ENCODE data around the gene NOL9.

The NOL9 gene

GRCh38 chr1:6486433-6487011 lies 67.8 kb downstream of the NOL9 start:
- TF ChIP-seq, protein P1, sequence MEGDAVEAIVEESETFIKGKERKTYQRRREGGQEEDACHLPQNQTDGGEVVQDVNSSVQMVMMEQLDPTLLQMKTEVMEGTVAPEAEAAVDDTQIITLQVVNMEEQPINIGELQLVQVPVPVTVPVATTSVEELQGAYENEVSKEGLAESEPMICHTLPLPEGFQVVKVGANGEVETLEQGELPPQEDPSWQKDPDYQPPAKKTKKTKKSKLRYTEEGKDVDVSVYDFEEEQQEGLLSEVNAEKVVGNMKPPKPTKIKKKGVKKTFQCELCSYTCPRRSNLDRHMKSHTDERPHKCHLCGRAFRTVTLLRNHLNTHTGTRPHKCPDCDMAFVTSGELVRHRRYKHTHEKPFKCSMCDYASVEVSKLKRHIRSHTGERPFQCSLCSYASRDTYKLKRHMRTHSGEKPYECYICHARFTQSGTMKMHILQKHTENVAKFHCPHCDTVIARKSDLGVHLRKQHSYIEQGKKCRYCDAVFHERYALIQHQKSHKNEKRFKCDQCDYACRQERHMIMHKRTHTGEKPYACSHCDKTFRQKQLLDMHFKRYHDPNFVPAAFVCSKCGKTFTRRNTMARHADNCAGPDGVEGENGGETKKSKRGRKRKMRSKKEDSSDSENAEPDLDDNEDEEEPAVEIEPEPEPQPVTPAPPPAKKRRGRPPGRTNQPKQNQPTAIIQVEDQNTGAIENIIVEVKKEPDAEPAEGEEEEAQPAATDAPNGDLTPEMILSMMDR (IDR thresholded peaks at IDR 0.05): peak; percentile 95

- TF ChIP-seq, protein P1 (IDR thresholded peaks at IDR 0.05): no peak
Observed at GRCh38 chr1:6485168-6486101, 68.9 kb downstream of the NOL9 start.

DNA sequence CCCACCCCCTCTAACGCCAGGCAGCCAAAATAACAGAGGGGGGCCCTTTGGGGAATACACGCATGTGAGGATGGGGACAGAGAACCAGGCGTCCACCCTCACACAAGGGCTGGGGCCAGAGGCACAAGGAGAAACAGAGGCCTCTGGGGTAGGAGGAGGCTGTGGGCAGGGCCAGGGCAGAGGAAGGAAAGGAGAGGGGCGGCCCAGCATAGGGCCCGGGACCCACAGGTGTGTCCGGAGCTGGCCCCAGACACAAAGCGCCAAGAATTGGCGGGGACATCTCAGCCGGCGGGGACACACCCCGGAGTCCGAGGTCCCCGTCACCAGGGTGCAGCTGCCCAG lies 69.5 kb downstream of the NOL9 start:
- TF ChIP-seq, protein P1 (IDR thresholded peaks at IDR 0.05): no peak

DNA sequence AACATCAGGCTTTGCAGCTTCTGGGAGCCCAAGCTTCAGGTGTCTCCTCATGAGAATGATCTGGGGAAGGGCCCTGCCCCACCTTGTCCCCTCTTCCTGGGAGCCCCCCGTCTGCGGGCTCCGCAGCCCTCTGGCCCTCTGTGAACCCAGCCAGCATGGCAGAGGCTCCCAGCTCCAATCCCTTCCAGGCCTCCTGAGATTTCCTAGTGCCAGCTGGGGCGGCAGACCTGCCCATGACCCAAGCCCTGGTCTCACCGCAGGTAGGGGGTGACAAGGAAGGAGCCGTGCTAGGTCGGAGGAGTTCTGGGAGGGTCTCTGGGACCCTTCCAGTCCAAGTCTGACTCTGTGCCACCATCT lies 70.6 kb downstream of the NOL9 start:
- TF ChIP-seq, protein P1 (IDR thresholded peaks at IDR 0.05): no peak

DNA sequence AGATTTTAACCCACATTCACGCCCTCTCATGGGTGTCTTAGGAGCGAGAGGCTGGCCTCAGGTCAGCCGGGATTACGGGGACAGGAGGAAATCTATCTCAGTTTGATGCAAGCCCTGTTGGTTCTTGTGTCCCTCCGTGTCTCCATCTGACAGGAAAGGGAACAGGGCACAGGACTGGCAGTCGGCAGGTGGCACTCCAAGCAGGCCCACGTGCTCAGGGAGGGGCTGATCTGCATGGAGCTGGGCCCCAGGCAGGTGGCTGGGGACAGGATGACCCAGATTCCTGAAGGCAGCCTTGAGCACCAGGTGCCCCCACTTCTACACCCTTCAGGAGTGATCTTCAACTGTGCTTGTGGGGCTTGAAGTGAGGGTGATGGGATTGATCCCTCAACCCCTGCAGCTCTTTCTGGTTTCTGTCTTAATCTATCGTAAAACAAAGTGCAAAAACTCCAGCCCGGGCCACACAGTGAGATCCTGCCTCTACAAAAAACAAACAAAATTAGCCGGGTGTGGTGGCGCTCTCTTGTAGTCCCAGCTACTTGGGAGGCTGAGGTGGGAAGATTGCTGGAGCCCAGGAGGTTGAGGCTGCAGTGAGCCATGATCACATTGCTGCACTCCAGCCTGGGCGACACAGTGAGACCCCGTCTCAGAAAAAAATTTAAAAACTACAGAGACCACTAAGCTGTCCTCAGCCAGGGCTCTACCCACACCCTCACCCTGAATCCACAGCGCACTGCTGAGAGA lies 71.1 kb downstream of the NOL9 start:
- TF ChIP-seq, protein P1 (IDR thresholded peaks at IDR 0.05): no peak

GRCh38 chr1:6481820-6482219 lies 72.5 kb downstream of the NOL9 start:
- TF ChIP-seq, protein P1 (IDR thresholded peaks at IDR 0.05): no peak

- TF ChIP-seq, protein P1 (IDR thresholded peaks at IDR 0.05): no peak
Observed at GRCh38 chr1:6477039-6477820, 77.1 kb downstream of the NOL9 start.

Data from LNCAP (cell line).